ENCODE data around the gene ID3.
A peak's percentile ranks its signal among the peaks of the same experiment; 100 is the strongest.

The ID3 gene, protein sequence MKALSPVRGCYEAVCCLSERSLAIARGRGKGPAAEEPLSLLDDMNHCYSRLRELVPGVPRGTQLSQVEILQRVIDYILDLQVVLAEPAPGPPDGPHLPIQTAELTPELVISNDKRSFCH

DNA sequence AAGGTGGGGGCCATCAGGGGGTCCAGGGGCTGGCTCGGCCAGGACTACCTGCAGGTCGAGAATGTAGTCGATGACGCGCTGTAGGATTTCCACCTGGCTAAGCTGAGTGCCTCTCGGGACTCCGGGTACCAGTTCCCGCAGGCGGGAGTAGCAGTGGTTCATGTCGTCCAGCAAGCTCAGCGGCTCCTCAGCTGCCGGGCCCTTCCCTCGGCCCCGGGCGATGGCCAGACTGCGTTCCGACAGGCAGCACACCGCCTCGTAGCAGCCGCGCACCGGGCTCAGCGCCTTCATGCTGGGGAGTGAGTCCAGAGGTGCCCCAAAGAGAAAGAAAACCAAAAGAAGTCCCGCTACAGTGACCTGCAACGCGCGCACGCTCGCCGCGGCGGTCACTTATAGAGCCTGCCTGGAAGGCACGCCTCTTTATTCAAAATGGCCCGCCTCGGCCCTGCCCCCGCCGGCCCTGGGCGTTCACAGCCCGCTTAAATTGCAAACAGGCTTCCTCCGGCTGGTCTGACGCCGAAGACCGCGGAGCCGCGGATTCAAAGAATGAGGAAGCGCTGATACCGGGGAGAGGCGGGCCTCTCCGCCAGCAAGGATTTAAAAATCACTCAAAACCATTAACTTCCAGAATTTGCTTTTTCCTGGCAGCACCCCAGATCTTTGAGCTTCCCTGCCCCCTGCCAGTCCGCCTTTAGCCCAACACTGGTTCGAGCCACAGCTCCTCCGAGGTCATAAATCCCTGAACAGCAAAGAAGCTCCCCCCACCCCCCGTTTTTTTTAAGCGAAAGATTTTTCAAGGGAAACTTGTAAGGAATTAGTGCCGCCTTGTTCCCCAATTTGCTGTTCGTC lies at the start of gene ID3:
TSS of gene ID3 (minus strand) at position 366 of the 849 bp plus-strand sequence. CDS start at position 291, 75 bp downstream.
- DNase-seq: peak; percentile 92

DNA sequence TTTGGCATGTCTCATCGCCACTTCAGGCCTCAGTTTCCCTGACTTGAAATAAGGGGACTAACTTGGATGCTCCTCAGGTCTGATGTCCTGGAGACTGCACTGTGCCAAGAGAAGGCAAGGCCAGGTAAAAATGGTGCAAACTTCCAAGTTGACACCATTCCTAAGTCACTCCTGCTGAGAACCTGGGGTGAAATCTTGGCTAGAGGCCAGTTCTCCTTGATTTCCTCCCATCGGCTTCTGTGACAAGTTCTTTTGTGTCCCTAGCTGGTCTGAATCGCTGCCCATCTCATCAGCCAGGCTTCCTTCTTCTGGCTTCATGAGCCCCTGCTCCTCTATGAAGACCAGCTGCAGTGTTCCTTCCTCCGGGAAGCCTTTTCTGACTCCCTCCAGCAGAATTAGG lies 48.6 kb upstream of the ID3 start:
- no peak for DNase-seq

- no peak for DNase-seq
Observed at GRCh38 chr1:23601968-23602876, 42.9 kb upstream of the ID3 start.

DNA sequence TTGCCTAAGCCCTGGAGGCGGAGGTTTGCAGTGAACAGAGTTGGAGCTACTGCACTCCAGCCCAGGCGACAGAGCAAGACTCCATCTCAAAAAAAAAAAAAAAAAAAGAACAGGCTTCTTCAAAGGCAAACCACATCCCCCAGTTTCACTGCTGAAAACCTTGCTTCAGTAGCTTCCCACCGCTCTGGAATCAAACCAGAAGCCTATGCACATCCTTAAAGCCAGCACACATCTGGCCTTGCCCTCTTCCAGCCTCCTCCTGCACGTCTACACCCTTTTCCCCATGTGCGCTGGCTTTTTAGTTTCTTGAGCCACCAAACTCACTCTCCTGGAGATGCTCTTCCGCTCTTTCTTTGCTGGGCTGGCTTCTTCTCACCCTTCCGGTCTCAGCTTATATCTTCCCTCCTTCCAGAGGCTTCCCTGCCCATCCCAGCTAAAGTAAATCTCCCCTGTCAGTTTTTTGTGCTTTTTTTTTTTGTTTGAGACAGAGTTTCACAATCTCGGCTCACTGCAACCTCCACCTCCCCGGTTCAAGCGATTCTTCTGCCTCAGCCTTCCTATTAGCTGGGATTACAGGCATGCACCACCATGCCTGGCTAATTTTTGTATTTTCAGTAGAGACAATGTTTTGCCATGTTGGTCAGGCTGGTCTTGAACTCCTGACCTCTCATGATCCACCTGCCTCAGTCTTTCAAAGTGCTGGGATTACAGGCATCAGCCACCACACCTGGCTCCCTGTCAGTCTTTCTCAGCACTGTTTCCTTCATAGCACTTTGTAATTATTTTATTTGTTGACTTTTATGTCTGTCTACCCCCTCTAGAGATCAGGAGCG lies 42.0 kb upstream of the ID3 start:
- no peak for DNase-seq

GRCh38 chr1:23600283-23600682 lies 41.0 kb upstream of the ID3 start:
- no peak for DNase-seq

DNA sequence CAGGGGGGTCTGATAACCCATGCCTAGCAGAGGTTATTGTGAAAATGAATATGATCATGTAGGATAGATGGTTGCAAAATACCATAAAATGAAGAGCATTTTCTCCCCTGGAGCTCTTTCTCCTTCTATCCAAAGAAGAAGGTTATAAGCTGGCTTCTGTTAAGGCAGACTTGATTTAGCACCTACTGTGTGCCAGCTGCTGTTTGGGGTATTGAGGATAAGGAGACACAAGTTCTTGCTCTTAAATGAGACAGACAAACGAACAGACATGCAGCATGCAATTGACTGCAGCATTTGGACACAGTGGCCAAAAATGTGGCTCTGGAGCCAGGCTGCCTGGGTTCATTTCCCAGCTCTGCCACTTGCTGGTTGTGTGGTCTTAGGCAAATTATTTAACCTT lies 39.8 kb upstream of the ID3 start:
- DNase-seq: no peak

DNA sequence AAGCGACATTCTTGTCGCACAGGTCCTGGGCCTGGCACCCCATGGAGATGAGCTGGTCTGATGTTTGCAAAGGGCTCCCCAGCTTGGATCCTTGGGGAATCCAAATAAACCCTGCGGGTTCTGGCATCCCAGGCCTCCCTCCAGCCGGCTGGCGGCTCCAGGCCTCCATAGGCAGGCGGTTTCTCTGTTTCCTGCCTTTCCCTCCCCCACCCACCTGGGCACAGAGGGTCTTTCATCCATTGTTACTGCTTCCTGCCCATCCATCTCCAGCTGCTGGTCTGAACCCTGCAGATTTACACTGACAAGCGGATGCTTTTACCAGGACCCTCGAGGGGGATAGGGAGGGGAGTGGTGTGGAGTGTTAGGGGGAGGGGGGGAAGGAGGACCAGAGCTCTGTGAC lies 39.1 kb upstream of the ID3 start:
- no peak for DNase-seq

GRCh38 chr1:23597635-23598388 lies 38.5 kb upstream of the ID3 start:
- DNase-seq: no peak

- no peak for DNase-seq
Observed at GRCh38 chr1:23596382-23597358, 37.4 kb upstream of the ID3 start.

- DNase-seq: no peak
Observed at GRCh38 chr1:23594927-23595353, 35.6 kb upstream of the ID3 start.

DNA sequence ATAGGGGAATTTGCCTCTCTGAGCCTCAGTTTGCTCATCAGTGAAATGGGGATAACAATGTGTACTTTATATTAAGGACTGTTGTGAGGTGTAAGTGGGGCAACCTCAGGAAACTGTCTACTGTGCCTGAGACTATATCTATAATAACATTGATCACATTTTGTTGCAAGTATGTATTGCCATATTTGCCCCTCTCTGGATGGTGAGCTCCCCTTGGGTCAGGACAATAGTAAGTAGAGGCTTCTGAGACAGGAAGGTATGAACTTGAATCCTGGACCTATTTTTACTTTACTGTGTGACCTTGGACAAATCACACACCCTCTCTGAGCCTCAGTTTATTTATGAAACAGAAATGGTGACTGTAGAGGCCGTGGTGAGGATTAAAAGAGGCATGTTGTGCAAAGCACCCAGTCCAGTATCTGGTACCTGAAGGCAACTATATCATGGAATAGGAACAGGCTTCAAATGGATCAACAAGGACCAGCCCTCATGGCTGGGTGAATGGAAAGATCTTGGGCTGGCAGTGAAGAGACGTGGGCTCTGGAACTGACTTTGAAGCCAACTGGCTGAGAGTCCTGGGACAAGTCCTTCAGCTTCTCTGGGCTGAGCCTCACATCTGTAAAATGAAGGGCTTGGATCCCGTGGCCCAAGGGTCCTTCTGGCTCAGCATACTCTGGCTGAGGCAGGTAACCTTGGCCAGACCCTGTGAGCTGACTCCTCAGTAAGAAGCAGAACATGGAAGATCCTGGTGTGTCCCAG lies 35.0 kb upstream of the ID3 start:
- DNase-seq: no peak

DNA sequence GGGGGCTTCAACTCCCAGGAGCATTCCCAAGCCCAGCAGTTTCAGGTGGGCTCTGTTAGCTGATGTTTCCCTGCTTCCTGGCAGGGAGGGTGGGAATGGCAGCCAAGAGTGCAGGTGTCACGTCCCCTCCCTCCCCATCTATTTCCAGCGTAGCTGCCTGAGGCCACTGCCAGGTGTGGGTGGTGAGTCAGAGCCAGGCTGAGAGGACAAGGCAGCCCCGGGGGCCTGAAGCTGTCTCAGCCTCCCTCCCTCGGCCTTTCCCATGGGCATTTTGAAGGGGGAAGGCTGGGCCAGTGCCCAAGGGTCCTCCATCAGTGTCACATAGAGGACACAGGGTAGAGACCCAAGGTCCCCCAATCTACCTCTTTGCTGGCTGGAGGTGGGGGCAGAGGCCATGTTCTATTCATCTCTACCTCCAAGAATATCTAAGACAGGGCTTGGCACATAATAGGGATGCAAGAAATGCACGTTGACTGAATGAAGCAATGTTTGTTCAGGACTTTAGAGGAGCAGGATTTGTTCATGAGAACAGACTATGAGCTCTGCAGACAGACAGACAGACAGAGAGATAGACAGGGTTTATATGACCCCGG lies 34.4 kb upstream of the ID3 start:
- DNase-seq: no peak

- DNase-seq: no peak
Observed at GRCh38 chr1:23593042-23593521, 33.8 kb upstream of the ID3 start.

- DNase-seq: no peak
Observed at GRCh38 chr1:23592209-23592892, 33.0 kb upstream of the ID3 start.

DNA sequence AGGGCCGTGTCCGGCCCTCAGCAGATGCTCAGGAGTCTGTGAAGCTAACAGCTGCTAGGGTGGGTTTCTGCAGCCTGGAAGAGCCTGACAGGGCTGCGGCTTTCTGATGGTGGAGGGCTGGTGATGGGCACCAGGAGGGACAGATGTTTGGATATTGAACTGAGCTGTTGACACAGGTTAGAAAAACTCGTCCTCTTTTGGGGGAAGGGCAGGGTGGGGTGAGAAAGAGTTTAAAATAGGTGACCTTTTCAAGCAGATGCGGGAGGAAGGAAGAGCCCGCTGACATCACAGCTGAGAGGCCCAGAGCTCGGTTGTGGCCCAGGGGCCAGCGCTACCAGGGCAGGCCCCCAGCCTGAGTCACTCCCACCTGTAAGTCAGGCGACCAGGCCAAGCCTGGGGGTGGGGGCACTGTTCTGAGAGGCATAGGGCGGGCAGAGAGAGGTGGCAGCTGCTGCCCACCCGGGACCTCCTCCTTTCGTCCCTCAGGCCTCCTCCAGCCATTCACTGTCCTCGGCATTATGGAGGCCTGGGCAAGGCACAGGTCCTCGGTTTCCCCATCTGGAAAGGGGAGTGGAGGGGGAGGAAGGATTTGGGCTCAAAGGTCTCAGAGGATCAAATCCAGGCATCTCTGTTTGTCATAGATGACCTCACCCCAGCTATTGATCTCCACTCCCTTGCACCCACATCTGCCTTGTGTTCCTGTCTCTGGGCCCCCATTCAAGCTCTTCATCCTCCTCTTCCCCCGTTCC lies 32.3 kb upstream of the ID3 start:
- peak; percentile 36 for DNase-seq

DNA sequence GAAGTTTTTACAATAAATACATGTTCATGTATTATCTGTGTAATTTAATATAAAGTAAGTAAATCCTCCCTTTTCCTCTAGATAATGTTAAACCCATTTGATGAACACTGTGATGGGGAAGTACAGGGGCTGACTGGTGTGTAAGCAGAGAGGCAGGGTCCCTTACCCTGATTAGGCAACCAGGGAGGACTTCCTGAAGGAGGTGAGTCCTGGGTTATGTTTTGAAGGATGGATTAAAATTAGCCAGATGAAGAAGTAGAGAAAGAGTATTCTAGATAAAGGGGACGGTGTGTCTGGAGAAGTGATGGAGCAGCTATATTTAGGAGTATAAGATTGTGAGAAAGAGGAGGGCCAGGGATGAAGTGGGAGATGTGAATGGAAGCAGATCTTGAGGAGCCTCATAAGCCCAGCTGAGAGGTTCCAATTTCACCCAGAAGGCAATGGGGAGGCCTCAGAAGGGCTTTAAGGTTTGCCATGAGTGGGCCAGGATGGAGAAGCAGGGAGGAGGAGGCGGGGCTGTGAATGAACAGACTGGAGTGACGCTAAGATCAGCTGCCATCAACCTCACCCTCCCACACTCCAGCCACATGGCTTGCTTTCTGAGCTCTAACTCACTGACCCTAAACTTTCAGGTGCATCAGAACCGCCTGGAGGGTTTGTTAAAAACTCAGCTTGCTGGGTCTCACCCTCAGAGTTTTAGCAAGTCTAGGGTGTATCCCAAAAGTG lies 30.9 kb upstream of the ID3 start:
- DNase-seq: peak; percentile 29

DNA sequence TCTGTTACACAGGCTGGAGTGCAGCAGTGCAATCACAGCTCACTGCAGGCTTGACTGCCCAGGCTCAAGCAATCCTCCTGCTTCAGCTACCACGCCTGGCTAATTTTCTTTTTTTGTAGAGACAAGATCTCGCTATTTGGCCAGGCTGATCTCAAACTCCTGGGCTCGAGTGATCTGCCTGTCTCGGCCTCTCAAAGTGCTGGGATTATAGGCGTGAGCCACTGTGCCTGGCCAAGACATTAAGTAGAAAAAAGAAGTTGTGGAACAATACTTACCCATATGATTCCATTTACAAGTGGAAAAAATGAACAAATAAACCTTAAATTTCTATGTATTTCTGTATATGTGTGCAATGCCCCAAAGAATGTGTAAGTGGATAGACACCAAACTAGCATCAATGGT lies 30.3 kb upstream of the ID3 start:
- no peak for DNase-seq
